Right lobe of liver (tissue), 6 donors: ENCODE measurements around the gene THSD7A. TPM values are rescaled to one million over a fixed set of nuclear protein-coding genes. Genes with fewer than 3 reads are reported as not detected.

Experiments
- ATAC-seq, 4 donors: fragments of 200-7000 bp; cut with Tn5 transposase; one replicate each; pipeline ENCODE4 v1.9.1; 2020; ENCODE audit warnings: mild to moderate bottlenecking in 4 of 4, moderate library complexity in 4 of 4
- DNase-seq, 3 donors: peaks; one replicate each; pipeline ENCODE4 v3.0.0-alpha.2; 2020
- H3K27ac ChIP-seq, 3 donors: fragments of 200-600 bp; one replicate each; pipeline ENCODE4 v1.8.0; 2022
- H3K27me3 ChIP-seq, 2 donors: fragments of 200-600 bp; one replicate each; pipeline ENCODE4 v1.8.0; 2022
- H3K36me3 ChIP-seq, 4 donors: fragments of 200-600 bp; sonication (generic) in 1 of 4; one replicate each; pipeline versions ENCODE4 v1.5.1 to v1.8.0; 2017 to 2022; ENCODE audit warnings: control low read depth in 1 of 4
- H3K4me1 ChIP-seq, 4 donors: fragments of 200-600 bp; sonication (generic) in 1 of 4; one replicate each; pipeline versions ENCODE4 v1.5.1 to v1.8.0; 2017 to 2022; ENCODE audit warnings: control low read depth in 1 of 4
- H3K4me3 ChIP-seq, 3 donors: fragments of 200-600 bp; one replicate each; pipeline ENCODE4 v1.8.0; 2022
- H3K9me3 ChIP-seq, 4 donors: fragments of 200-600 bp; sonication (generic) in 1 of 4; one replicate each; pipeline versions ENCODE4 v1.5.1 to v1.8.0; 2017 to 2022; ENCODE audit warnings: control low read depth in 1 of 4
- POLR2A ChIP-seq: fragments of 450-650 bp; IDR thresholded peaks from one replicate; pipeline ENCODE4 v1.6.1; 2017; ENCODE audit warnings: antibody characterized with exemption, mild to moderate bottlenecking
- WGBS: methylation state at CpG from one replicate; pipeline ENCODE4 v1.1.6; 2018; ENCODE audit warnings: low coverage, low lambda C conversion rate; ENCODE audit not compliant: insufficient coverage; ENCODE audit errors: missing lambda C conversion rate; 5-methylcytosine and 5-hydroxymethylcytosine counted together
- intact Hi-C, 2 donors: fragments of 100-400 bp; cut with DNase I; formaldehyde crosslinking; loops; one replicate each; pipeline versions ENCODE4 v1.11.2 to v1.14.1; 2022
- total RNA-seq, 6 experiments: library from RNA; depleted of rRNA in 2 of 6; stranded (reverse); fragments of >200 nt in 2 of 6; fragmentation: NEBNext Ultra II Directional in 3 of 6; extraction: Animal tissue kit (Norgen Biotek cat#: 25700) in 3 of 6; gene quantifications; one replicate each; pipeline versions ENCODE4 v1.1.0 to v1.2.4, GENCODE V29; 2016 to 2023
- TF ChIP-seq, protein P1 (sequence below), 4 donors: fragments of 200-600 bp in 3 of 4; fragments of 450-650 bp in 1 of 4; IDR thresholded peaks; one replicate each; pipeline versions ENCODE4 v1.5.1 to v1.8.0; 2016 to 2022; ENCODE audit warnings: antibody characterized with exemption in 4 of 4, mild to moderate bottlenecking in 2 of 4
- donor health status: DM: no; HTN: yes; CAD: no.
- donor health status: DM: no; HTN: no; CAD: no.
- donor health status: DM: no; HTN: no; CAD: no.
- donor health status: DM: no; HTN: yes; CAD: no.
- donor health status: DM: no; HTN: yes; CAD: no.

The THSD7A gene
- total RNA-seq, 6 experiments from 2014 or later: 1.1 to 2.5 (median 1.4) TPM

- ATAC-seq (no peak), DNase-seq (no peak)
- 81% methylated on average over 1 of the region's 1 CpG for WGBS
- Histone ChIP-seq H3K4me3 (no peak overlapping the region), H3K27ac (no peak overlapping the region), H3K36me3 (no peaks in the 10 kb centered on the region), H3K9me3 (no peaks in the 10 kb centered on the region), H3K27me3 (no peaks in the 10 kb centered on the region), H3K4me1 (no peaks in the 10 kb centered on the region)
- intact Hi-C loops: no loop called here
- TF ChIP-seq POLR2A: no peak
- TF ChIP-seq, protein P1, sequence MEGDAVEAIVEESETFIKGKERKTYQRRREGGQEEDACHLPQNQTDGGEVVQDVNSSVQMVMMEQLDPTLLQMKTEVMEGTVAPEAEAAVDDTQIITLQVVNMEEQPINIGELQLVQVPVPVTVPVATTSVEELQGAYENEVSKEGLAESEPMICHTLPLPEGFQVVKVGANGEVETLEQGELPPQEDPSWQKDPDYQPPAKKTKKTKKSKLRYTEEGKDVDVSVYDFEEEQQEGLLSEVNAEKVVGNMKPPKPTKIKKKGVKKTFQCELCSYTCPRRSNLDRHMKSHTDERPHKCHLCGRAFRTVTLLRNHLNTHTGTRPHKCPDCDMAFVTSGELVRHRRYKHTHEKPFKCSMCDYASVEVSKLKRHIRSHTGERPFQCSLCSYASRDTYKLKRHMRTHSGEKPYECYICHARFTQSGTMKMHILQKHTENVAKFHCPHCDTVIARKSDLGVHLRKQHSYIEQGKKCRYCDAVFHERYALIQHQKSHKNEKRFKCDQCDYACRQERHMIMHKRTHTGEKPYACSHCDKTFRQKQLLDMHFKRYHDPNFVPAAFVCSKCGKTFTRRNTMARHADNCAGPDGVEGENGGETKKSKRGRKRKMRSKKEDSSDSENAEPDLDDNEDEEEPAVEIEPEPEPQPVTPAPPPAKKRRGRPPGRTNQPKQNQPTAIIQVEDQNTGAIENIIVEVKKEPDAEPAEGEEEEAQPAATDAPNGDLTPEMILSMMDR (IDR thresholded peaks at IDR 0.05): no peak
These were observed 85.4 kb downstream of the THSD7A start for GRCh38 chr7:11746591-11746990.

DNA sequence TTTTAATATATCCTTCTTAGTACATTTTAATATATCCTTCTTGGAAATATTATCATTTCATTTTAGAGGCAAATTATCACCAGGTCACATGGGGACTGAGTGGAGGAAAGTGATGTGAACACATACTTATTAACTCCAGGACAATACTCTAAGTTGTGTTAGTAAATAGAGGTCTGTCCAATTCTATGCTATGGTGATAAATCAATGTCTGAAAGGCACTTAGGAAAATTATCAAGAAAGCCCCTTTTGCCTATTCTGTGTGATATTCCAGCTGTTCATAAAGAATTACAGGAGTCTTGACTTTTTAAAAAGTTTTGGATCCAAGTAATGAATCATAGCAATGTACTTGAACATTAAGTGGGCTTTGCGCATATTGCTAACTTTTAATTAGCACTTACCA lies 88.5 kb downstream of the THSD7A start:
- H3K27me3 ChIP-seq: no peaks in the 10 kb centered on the region
- H3K4me3 ChIP-seq: no peak overlapping the region
- DNase-seq (no peak), ATAC-seq (no peak)
- H3K36me3 ChIP-seq: no peaks in the 10 kb centered on the region
- H3K27ac ChIP-seq: no peak overlapping the region
- intact Hi-C loops: no loop called here
- no peaks in the 10 kb centered on the region for H3K9me3 ChIP-seq
- 100% methylated on average over 1 of the region's 1 CpG for WGBS
- H3K4me1 ChIP-seq: no peaks in the 10 kb centered on the region
- TF ChIP-seq POLR2A: no peak
- TF ChIP-seq, protein P1 (IDR thresholded peaks at IDR 0.05): no peak

DNA sequence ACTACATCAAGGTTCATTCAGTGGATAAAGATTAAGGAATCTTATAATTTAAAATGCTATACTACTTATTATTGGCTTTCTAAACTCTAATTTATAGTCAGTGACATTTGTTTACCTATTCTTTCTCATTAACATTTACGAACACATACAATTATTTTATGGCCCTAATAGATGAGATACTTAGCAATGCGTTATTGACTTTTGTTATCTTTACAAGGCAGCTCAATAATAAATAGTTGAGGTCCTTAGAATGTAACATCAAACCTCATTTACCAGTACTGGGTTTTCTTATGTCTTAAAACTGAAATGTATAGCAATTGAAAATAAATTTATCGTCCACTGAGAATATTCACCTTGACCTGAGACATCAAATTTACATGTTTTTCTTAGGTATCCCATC lies 89.0 kb downstream of the THSD7A start:
- WGBS: 83% methylated on average over 3 of the region's 3 CpGs
- H3K9me3 ChIP-seq: no peaks in the 10 kb centered on the region

DNA sequence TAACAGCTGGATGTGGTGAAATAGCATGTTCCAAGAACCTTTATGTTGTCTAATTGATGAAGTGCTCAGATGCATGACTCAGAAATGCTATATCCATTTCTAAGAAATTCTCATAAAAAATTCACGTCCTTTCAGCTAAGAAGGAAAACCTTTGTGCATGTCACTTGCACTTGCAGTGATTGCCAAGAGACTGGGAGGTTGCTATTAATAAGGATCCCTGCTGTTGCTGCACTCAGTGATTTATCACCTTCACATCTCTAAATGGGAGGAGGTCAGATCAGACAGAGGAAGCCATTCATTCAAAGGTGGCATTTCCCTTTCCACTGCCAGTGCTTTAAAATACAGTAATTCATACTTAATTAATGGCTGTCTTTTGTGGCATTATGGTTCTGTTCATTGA lies 89.5 kb downstream of the THSD7A start:
- Histone ChIP-seq H3K36me3 (no peaks in the 10 kb centered on the region), H3K4me3 (no peak overlapping the region), H3K27ac (no peak overlapping the region), H3K9me3 (no peaks in the 10 kb centered on the region), H3K27me3 (no peaks in the 10 kb centered on the region), H3K4me1 (no peaks in the 10 kb centered on the region)
- TF ChIP-seq, protein P1 (IDR thresholded peaks at IDR 0.05): no peak
- TF ChIP-seq POLR2A: no peak
- DNase-seq (no peak), ATAC-seq (no peak)
- intact Hi-C loops: no loop called here
- 42% methylated on average over 1 of the region's 1 CpG for WGBS

More for the DNA sequence above, 89.0 kb downstream of the THSD7A start:
- TF ChIP-seq POLR2A: no peak
- TF ChIP-seq, protein P1 (IDR thresholded peaks at IDR 0.05): no peak
- Histone ChIP-seq H3K36me3 (no peaks in the 10 kb centered on the region), H3K27ac (no peak overlapping the region), H3K27me3 (no peaks in the 10 kb centered on the region), H3K4me1 (no peaks in the 10 kb centered on the region), H3K4me3 (no peak overlapping the region)
- no peak for ATAC-seq
- intact Hi-C loops: no loop called here
- DNase-seq: no peak

GRCh38 chr7:11737723-11738122 lies 94.3 kb downstream of the THSD7A start:
- Histone ChIP-seq H3K9me3 (no peaks in the 10 kb centered on the region), H3K36me3 (no peaks in the 10 kb centered on the region), H3K4me3 (no peak overlapping the region), H3K27me3 (no peaks in the 10 kb centered on the region), H3K4me1 (no peaks in the 10 kb centered on the region), H3K27ac (no peak overlapping the region)
- intact Hi-C loops: no loop called here
- no peak for ATAC-seq
- no peak for DNase-seq
- TF ChIP-seq, protein P1 (IDR thresholded peaks at IDR 0.05): no peak
- TF ChIP-seq POLR2A: no peak
